ENCODE measurements around the gene DENND6B. TPM values are rescaled to one million over a fixed set of nuclear protein-coding genes. Genes with fewer than 3 reads are reported as not detected.

The DENND6B gene
- total RNA-seq, 4 donors from 2014 or later: 5.4 to 14.9 (median 6.3) TPM

GRCh38 chr22:50289942-50290630 is 36.7 kb downstream of the DENND6B start:
- no peaks in the 10 kb centered on the region for H3K27me3 ChIP-seq
- no peaks in the 10 kb centered on the region for H3K9me3 ChIP-seq
- H3K4me1 ChIP-seq: peaks cover 4 to 35% (median 26%) of the 10 kb centered on the region in 4 donors
- H3K27ac ChIP-seq: no peak overlapping the region
- no peak overlapping the region for H3K4me3 ChIP-seq
- no peak for TF ChIP-seq POLR2A (IDR thresholded peaks at IDR 0.05)
- no peak for TF ChIP-seq CTCF (IDR thresholded peaks at IDR 0.05)
- DNase-seq: no peak
- peaks cover 0 to 68% (median 0%) of the 10 kb centered on the region in 3 donors for H3K36me3 ChIP-seq

- Histone ChIP-seq H3K27me3 (no peaks in the 10 kb centered on the region), H3K9me3 (no peaks in the 10 kb centered on the region), H3K27ac (no peak overlapping the region), H3K4me3 (no peak overlapping the region), H3K36me3 (peaks cover 0 to 74% (median 0%) of the 10 kb centered on the region in 3 donors), H3K4me1 (peaks cover 3 to 32% (median 20%) of the 10 kb centered on the region in 4 donors)
- DNase-seq: no peak
- no peak for TF ChIP-seq CTCF (IDR thresholded peaks at IDR 0.05)
- TF ChIP-seq POLR2A (IDR thresholded peaks at IDR 0.05): no peak
Measured at GRCh38 chr22:50289151-50289941, 37.5 kb downstream of the DENND6B start.

GRCh38 chr22:50287731-50288130 is 39.1 kb downstream of the DENND6B start:
- no peaks in the 10 kb centered on the region for H3K27me3 ChIP-seq
- H3K27ac ChIP-seq: no peak overlapping the region
- H3K9me3 ChIP-seq: no peaks in the 10 kb centered on the region
- H3K36me3 ChIP-seq: peaks cover 0 to 90% (median 0%) of the 10 kb centered on the region in 3 donors
- DNase-seq: no peak
- TF ChIP-seq POLR2A (IDR thresholded peaks at IDR 0.05) (no peak), CTCF (IDR thresholded peaks at IDR 0.05) (no peak)
- no peak overlapping the region for H3K4me3 ChIP-seq
- peaks cover 0 to 16% (median 6%) of the 10 kb centered on the region in 4 donors for H3K4me1 ChIP-seq

DNA sequence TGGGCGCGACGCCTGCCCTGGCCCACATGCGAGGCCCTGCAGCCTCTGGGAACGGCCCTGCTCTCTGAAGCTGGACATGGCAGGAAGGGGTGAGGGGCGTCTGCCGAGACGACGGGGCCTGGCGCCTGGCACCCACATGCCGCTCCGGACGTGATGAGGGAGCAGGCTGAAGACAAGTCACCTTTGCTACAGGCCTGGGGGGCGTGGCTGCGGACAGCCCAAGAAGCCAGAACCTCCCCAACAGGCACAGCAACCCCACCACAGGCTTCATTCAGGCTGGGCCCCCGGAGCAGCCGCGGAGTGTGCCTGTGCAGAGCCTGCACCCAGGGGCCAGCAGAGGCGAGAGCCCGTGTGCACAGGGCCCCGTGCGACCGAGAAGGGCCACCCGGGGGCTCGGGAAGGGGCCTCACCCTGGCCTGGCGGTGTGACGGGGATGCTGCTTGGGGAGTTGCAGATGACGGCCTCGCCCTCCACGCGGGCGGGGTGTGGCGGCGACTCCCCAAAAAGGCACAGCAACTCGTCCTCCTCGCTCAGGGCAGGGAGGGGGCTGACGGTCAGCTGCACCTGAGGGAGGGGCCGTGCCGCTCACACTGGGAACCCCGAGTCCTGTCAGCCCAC is 40.0 kb downstream of the DENND6B start:
- no peak overlapping the region for H3K4me3 ChIP-seq
- H3K36me3 ChIP-seq: peaks cover 0 to 94% (median 0%) of the 10 kb centered on the region in 3 donors
- H3K4me1 ChIP-seq: peaks cover 0 to 8% (median 4%) of the 10 kb centered on the region in 4 donors
- no peak overlapping the region for H3K27ac ChIP-seq
- no peaks in the 10 kb centered on the region for H3K9me3 ChIP-seq
- H3K27me3 ChIP-seq: no peaks in the 10 kb centered on the region
- DNase-seq: no peak
- no peak for TF ChIP-seq POLR2A (IDR thresholded peaks at IDR 0.05)
- TF ChIP-seq CTCF (IDR thresholded peaks at IDR 0.05): no peak

DNA sequence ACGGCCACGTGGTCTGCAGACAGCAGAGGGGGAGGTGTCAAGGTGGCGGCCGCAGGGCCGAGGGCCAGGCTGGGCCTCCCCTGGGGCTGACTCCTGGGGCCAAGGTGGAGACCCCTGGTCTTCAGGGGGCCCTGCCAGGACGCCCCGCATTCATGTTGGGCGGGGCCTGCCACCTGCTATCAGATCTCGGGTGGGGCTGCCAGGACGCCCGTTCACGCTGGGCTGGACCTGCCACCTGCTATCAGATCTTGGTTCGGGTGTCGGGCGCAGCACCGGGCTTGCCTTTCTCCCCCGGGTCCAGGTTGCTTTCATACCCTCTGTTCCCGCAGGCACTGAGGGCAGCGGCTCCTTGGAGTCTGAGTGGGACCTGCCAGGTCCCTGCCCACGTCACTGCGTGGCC is 40.5 kb downstream of the DENND6B start:
- no peak for TF ChIP-seq CTCF (IDR thresholded peaks at IDR 0.05)
- TF ChIP-seq POLR2A (IDR thresholded peaks at IDR 0.05): no peak
- no peaks in the 10 kb centered on the region for H3K27me3 ChIP-seq
- no peak overlapping the region for H3K27ac ChIP-seq
- peaks cover 0 to 94% (median 0%) of the 10 kb centered on the region in 3 donors for H3K36me3 ChIP-seq
- H3K4me3 ChIP-seq: no peak overlapping the region
- no peak for DNase-seq
- no peaks in the 10 kb centered on the region for H3K9me3 ChIP-seq
- peaks cover 0 to 8% (median under 1%) of the 10 kb centered on the region in 4 donors for H3K4me1 ChIP-seq

Data from Peyer's patch (tissue), 4 donors.